Thymus (tissue), 11 donors: ENCODE results near the gene SAFB. TPM values are rescaled to one million over a fixed set of nuclear protein-coding genes. Genes with fewer than 3 reads are reported as not detected.
"Not testable (repeated sequence)": the region's sequence is repeated elsewhere in the genome, so short reads cannot be mapped to it uniquely, and the experiment has no call there.

ENCODE experiments used
- DNase-seq, 9 donors: peaks; one replicate each; pipeline ENCODE4 v3.0.0-alpha.2; 2013; ENCODE audit warnings: low spot score in 9 of 9, low read depth in 6 of 9, missing footprints in 1 of 9
- H3K27ac ChIP-seq, 2 donors: one replicate each; pipeline ENCODE4 v1.5.1; 2013; ENCODE audit warnings: control low read depth in 1 of 2, low read depth in 1 of 2, low read length in 1 of 2, mild to moderate bottlenecking in 1 of 2, moderate library complexity in 1 of 2
- H3K27me3 ChIP-seq, 2 donors: one replicate each; pipeline ENCODE4 v1.5.1; 2013; ENCODE audit warnings: low read length in 1 of 2; ENCODE audit not compliant: control insufficient read depth in 2 of 2, insufficient read depth in 1 of 2
- H3K36me3 ChIP-seq, 2 donors: one replicate each; pipeline ENCODE4 v1.5.1; 2013; ENCODE audit warnings: low read length in 1 of 2, mild to moderate bottlenecking in 1 of 2, moderate library complexity in 1 of 2; ENCODE audit not compliant: control insufficient read depth in 2 of 2, insufficient read depth in 2 of 2
- H3K4me1 ChIP-seq, 2 donors: one replicate each; pipeline ENCODE4 v1.5.1; 2013; ENCODE audit warnings: low read length in 2 of 2; ENCODE audit not compliant: control insufficient read depth in 2 of 2, insufficient read depth in 2 of 2
- H3K4me3 ChIP-seq, 2 donors: one replicate each; pipeline ENCODE4 v1.5.1; 2013; ENCODE audit warnings: low read length in 2 of 2, control low read depth in 1 of 2, mild to moderate bottlenecking in 1 of 2
- H3K9me3 ChIP-seq, 2 donors: one replicate each; pipeline ENCODE4 v1.5.1; 2013; ENCODE audit warnings: low read length in 1 of 2, mild to moderate bottlenecking in 1 of 2; ENCODE audit not compliant: control insufficient read depth in 2 of 2, insufficient read depth in 1 of 2
- WGBS: extraction: QIAGEN DNeasy Blood & Tissue Kit; methylation state at CpG from one replicate; pipeline ENCODE4 v1.1.7; 2013; 5-methylcytosine and 5-hydroxymethylcytosine counted together
- polyA plus RNA-seq: library from polyadenylated mRNA; stranded (reverse); fragments of 200-250 nt; gene quantifications from one replicate; pipeline ENCODE4 v1.2.3, GENCODE V29; 2013
- total RNA-seq: library from RNA; stranded (reverse); fragments of 120-200 nt; gene quantifications from one replicate; pipeline ENCODE4 v1.2.4, GENCODE V29; 2013
- donor health status: healthy.

Gene SAFB
- total and polyA plus RNA-seq, 2 donors, result 32.6 to 73.3 TPM

- peaks cover 14 to 15% of the 10 kb centered on the region in 2 donors for H3K36me3 ChIP-seq
- no peaks in the 10 kb centered on the region for H3K27me3 ChIP-seq
- no peak for DNase-seq
- WGBS, result 62% methylated on average over 76 of the region's 76 CpGs
- H3K4me1 ChIP-seq, result peaks cover 18 to 36% of the 10 kb centered on the region in 2 donors
- H3K9me3 ChIP-seq, result peaks cover 0 to 5% of the 10 kb centered on the region in 2 donors
- H3K27ac ChIP-seq, result peak overlapping the region; percentile 36 to 91
- H3K4me3 ChIP-seq, result peak overlapping the region; percentile 53 to 72
Measured at GRCh38 chr19:5687360-5688198, 64.7 kb downstream of the SAFB start.

DNA sequence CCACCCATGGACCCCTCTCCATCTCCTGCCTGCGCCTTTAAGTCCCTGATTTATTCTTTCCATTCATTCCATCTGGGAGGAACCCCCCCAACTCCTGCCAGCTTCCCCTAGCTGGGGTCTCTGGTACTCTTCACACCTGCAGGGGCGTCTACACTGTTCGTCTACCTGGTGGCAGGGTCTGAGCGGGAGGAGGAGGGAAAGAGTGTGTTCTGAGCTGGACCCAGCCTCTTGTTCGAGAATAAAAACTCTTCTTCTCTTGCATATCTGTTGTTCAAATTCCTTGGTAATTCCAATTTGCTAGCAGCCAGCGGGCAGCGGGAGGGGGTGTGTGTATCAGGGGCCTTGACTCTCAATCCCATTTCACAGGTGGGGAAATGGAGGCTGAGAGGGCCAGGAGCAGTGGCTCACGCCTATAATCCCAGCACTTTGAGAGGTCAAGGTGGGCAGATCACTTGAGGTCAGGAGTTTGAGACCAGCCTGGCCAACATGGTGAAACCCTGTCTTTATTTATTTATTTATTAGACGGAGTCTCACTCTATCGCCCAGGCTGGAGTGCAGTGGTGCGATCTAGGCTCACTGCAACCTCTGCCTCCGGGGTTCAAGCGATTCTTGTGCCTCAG lies 65.5 kb downstream of the SAFB start:
- not testable (repeated sequence) for DNase-seq, H3K9me3 ChIP-seq, H3K27ac ChIP-seq, H3K4me3 ChIP-seq, H3K27me3 ChIP-seq
- 97% methylated on average over 13 of the region's 13 CpGs for WGBS
- Histone ChIP-seq H3K36me3 (peaks cover 22 to 23% of the 10 kb centered on the region in 2 donors), H3K4me1 (peaks cover 18 to 36% of the 10 kb centered on the region in 2 donors)

GRCh38 chr19:5690125-5690954 lies 67.5 kb downstream of the SAFB start, which contains the start of gene RPL36:
Gene RPL36, plus strand, starts transcription at chr19:5690295. Its CDS starts 213 bp downstream, at chr19:5690508.
- Histone ChIP-seq H3K36me3 (peaks cover 42% of the 10 kb centered on the region in 2 donors), H3K4me3 (peak within 1 kb of the TSS; percentile 67 to 87), H3K27ac (peak within 1 kb of the TSS; percentile 83 to 91), H3K4me1 (peaks cover 18 to 36% of the 10 kb centered on the region in 2 donors), H3K27me3 (no peaks in the 10 kb centered on the region), H3K9me3 (peaks cover 0 to 5% of the 10 kb centered on the region in 2 donors)
- under 1% methylated on average over 73 of the region's 73 CpGs for WGBS
- DNase-seq, result peak; percentile 90 to 99 (median 96)

DNA sequence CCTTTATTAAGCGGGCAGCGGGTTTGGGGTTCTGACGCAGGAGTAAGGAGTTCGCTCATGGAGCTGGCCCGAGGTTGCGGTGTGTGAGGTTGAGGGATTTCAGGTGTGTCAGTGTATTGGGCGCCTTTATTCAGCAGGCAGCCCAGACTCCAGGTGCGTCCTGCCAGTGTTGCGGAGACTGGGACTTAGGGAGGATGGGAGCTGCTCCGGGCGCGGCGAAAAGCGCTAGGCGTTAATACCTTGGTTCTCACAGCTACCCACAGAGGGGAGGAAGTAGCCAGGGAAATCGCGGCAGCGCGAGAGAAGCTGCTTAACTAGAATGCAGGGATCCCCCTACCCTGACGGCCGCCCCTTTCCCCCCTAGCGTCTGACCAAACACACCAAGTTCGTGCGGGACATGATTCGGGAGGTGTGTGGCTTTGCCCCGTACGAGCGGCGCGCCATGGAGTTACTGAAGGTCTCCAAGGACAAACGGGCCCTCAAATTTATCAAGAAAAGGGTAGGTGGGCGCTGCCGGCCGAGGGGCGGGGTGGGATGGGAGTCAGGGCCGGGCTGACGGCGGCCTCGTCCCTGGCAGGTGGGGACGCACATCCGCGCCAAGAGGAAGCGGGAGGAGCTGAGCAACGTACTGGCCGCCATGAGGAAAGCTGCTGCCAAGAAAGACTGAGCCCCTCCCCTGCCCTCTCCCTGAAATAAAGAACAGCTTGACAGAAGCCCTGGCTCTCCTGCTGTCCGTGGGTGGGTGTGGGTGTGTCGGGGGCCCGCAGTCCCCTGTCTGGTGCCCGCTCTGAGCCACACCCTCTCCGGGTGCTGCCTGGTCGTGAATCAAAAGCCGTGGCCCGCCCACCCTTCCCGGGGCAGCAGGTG lies 68.3 kb downstream of the SAFB start:
- Histone ChIP-seq H3K27me3 (no peaks in the 10 kb centered on the region), H3K36me3 (peaks cover 50 to 51% of the 10 kb centered on the region in 2 donors), H3K4me1 (peaks cover 15 to 33% of the 10 kb centered on the region in 2 donors), H3K4me3 (peak overlapping the region; percentile 67 to 87), H3K27ac (peak overlapping the region; percentile 83 to 91), H3K9me3 (peaks cover 0 to 5% of the 10 kb centered on the region in 2 donors)
- WGBS, result 10% methylated on average over 54 of the region's 54 CpGs
- peak in 1 of 9 donors; percentile 46 for DNase-seq

- H3K27me3 ChIP-seq, result no peaks in the 10 kb centered on the region
- DNase-seq, result no peak
- peaks cover 0 to 5% of the 10 kb centered on the region in 2 donors for H3K9me3 ChIP-seq
- peaks cover 58 to 60% of the 10 kb centered on the region in 2 donors for H3K36me3 ChIP-seq
- peak overlapping the region in 1 of 2 donors; percentile 87 for H3K4me3 ChIP-seq
- H3K27ac ChIP-seq, result no peak overlapping the region
- H3K4me1 ChIP-seq, result peaks cover 12 to 26% of the 10 kb centered on the region in 2 donors
- WGBS, result 92% methylated on average over 42 of the region's 42 CpGs
Measured at GRCh38 chr19:5691822-5692722, 69.2 kb downstream of the SAFB start.

- 97% methylated on average over 7 of the region's 7 CpGs for WGBS
- no peak for DNase-seq
- Histone ChIP-seq H3K9me3 (peaks cover 1 to 4% of the 10 kb centered on the region in 2 donors), H3K27ac (no peak overlapping the region), H3K27me3 (no peaks in the 10 kb centered on the region), H3K4me1 (peaks cover 7 to 21% of the 10 kb centered on the region in 2 donors), H3K4me3 (no peak overlapping the region), H3K36me3 (peaks cover 62 to 64% of the 10 kb centered on the region in 2 donors)
Measured at GRCh38 chr19:5692723-5693194, 69.9 kb downstream of the SAFB start.

- H3K9me3 ChIP-seq, result peaks cover 0 to 1% of the 10 kb centered on the region in 2 donors
- no peaks in the 10 kb centered on the region for H3K27me3 ChIP-seq
- peaks cover 68 to 70% of the 10 kb centered on the region in 2 donors for H3K36me3 ChIP-seq
- no peak overlapping the region for H3K4me3 ChIP-seq
- H3K4me1 ChIP-seq, result peaks cover 7 to 21% of the 10 kb centered on the region in 2 donors
- H3K27ac ChIP-seq, result peak overlapping the region in 1 of 2 donors; percentile 4
- DNase-seq, result no peak
- 97% methylated on average over 39 of the region's 39 CpGs for WGBS
Measured at GRCh38 chr19:5693195-5694166, 70.6 kb downstream of the SAFB start.
